Activated T-helper 1 cell treated with anti-CD3 and anti-CD28 coated beads, Interleukin-12 subunit alpha, Interleukin-12 subunit beta, Interleukin-2, Interleukin-4 antibody, amounts not matched to agents 30 ng/mL and 10 ng/mL and 1 ng/mL, durations not matched to agents 14 hours and 24 hours and 36 hours (primary cell): ENCODE data around the gene PCP4. TPM values are rescaled to one million over a fixed set of nuclear protein-coding genes. Genes with fewer than 3 reads are reported as not detected.

Experiments
- DNase-seq: peaks from one replicate; pipeline ENCODE4 v3.0.0; 2021; ENCODE audit warnings: low spot score
- H3K27ac Mint-ChIP-seq: one replicate; pipeline ENCODE4 v1.8.0; 2021; ENCODE audit warnings: mild to moderate bottlenecking, mixed read lengths
- H3K27me3 Mint-ChIP-seq: one replicate; pipeline ENCODE4 v1.8.0; 2022; ENCODE audit warnings: mild to moderate bottlenecking, moderate library complexity, mixed read lengths; ENCODE audit not compliant: insufficient read depth
- H3K36me3 Mint-ChIP-seq: one replicate; pipeline ENCODE4 v1.8.0; 2021; ENCODE audit warnings: low read depth, mixed read lengths
- H3K4me1 Mint-ChIP-seq: one replicate; pipeline ENCODE4 v1.8.0; 2021; ENCODE audit warnings: low read depth, mixed read lengths
- H3K4me3 Mint-ChIP-seq: one replicate; pipeline ENCODE4 v1.8.0; 2021; ENCODE audit warnings: mild to moderate bottlenecking, moderate library complexity, mixed read lengths
- H3K9me3 Mint-ChIP-seq: one replicate; pipeline ENCODE4 v1.8.0; 2021; ENCODE audit warnings: mixed read lengths
- intact Hi-C: fragments of 100-400 bp; cut with micrococcal nuclease; formaldehyde crosslinking; loops from one replicate; pipeline ENCODE4 v1.15.1; 2024
- total RNA-seq: library from RNA; stranded (reverse); gene quantifications from 2 replicates; pipeline ENCODE4 v1.2.3, GENCODE V29; 2022

The PCP4 gene
- total RNA-seq, 1 donor from 2014 or later, result not detected

GRCh38 chr21:39972471-39972870 is 105.2 kb downstream of the PCP4 start:
- H3K36me3 Mint-ChIP-seq, result no peaks in the 10 kb centered on the region
- peaks cover 13% of the 10 kb centered on the region for H3K9me3 Mint-ChIP-seq
- intact Hi-C loops, result no loop called here
- no peaks in the 10 kb centered on the region for H3K4me1 Mint-ChIP-seq
- H3K27ac Mint-ChIP-seq, result no peak overlapping the region
- DNase-seq, result no peak
- no peak overlapping the region for H3K4me3 Mint-ChIP-seq
- H3K27me3 Mint-ChIP-seq, result no peaks in the 10 kb centered on the region

- Mint-ChIP-seq H3K4me3 (no peak overlapping the region), H3K4me1 (no peaks in the 10 kb centered on the region), H3K27me3 (no peaks in the 10 kb centered on the region)
Observed at GRCh38 chr21:39972976-39973770, 105.9 kb downstream of the PCP4 start.

GRCh38 chr21:39976800-39977199 is 109.6 kb downstream of the PCP4 start:
- intact Hi-C loops, result no loop called here
- no peaks in the 10 kb centered on the region for H3K4me1 Mint-ChIP-seq
- H3K27me3 Mint-ChIP-seq, result no peaks in the 10 kb centered on the region
- H3K4me3 Mint-ChIP-seq, result no peak overlapping the region
- no peaks in the 10 kb centered on the region for H3K36me3 Mint-ChIP-seq
- peaks cover 7% of the 10 kb centered on the region for H3K9me3 Mint-ChIP-seq
- DNase-seq, result no peak
- no peak overlapping the region for H3K27ac Mint-ChIP-seq

More at GRCh38 chr21:39972976-39973770, 105.9 kb downstream of the PCP4 start:
- peaks cover 14% of the 10 kb centered on the region for H3K9me3 Mint-ChIP-seq
- no peak overlapping the region for H3K27ac Mint-ChIP-seq
- no peaks in the 10 kb centered on the region for H3K36me3 Mint-ChIP-seq
- DNase-seq, result no peak
- intact Hi-C loops, result no loop called here

Other genes with a start within 250 kb of the PCP4 start
- gene IGSF5, start 122.3 kb upstream of the PCP4 start, total RNA-seq, result not detected in 2 replicates